ENCODE measurements around the gene EHD3.

The EHD3 gene

GRCh38 chr2:31205186-31205585, 28.8 kb upstream of the EHD3 start:
- ATAC-seq, result no peak
- TF ChIP-seq ZFP30 (CRISPR knock-in tag; IDR thresholded peaks at IDR 0.05) (no peak), RARB (CRISPR knock-in tag; IDR thresholded peaks at IDR 0.05) (no peak), ZNF565 (CRISPR knock-in tag; conservative IDR thresholded peaks at IDR 0.05; ENCODE audit: low read depth) (no peak), BACH2 (CRISPR knock-in tag; IDR thresholded peaks at IDR 0.05; ENCODE audit: borderline replicate concordance) (no peak), TCF4 (CRISPR knock-in tag; IDR thresholded peaks at IDR 0.05; ENCODE audit: borderline replicate concordance) (no peak), GLIS3 (CRISPR knock-in tag; IDR thresholded peaks at IDR 0.05) (no peak), POU6F1 (CRISPR knock-in tag; IDR thresholded peaks at IDR 0.05; ENCODE audit: borderline replicate concordance, low read depth) (no peak), TSHZ2 (CRISPR knock-in tag; IDR thresholded peaks at IDR 0.05) (no peak)

- ATAC-seq, result no peak
- TF ChIP-seq BACH2 (CRISPR knock-in tag; IDR thresholded peaks at IDR 0.05; ENCODE audit: borderline replicate concordance) (no peak), GLIS3 (CRISPR knock-in tag; IDR thresholded peaks at IDR 0.05) (no peak), ZNF8 (CRISPR knock-in tag; IDR thresholded peaks at IDR 0.05) (no peak)
Measured at GRCh38 chr2:31205613-31206012, 28.3 kb upstream of the EHD3 start.

- no peak for TF ChIP-seq ARNTL (CRISPR knock-in tag; IDR thresholded peaks at IDR 0.05; ENCODE audit: borderline replicate concordance, low read depth)
- TF ChIP-seq OSR1 (CRISPR knock-in tag; IDR thresholded peaks at IDR 0.05), result no peak
- TF ChIP-seq POU6F1 (CRISPR knock-in tag; IDR thresholded peaks at IDR 0.05; ENCODE audit: borderline replicate concordance, low read depth), result no peak
- TF ChIP-seq RARB (CRISPR knock-in tag; IDR thresholded peaks at IDR 0.05), result no peak
- TF ChIP-seq ISL1 (CRISPR knock-in tag; IDR thresholded peaks at IDR 0.05), result no peak
- TF ChIP-seq CREB5 (CRISPR knock-in tag; IDR thresholded peaks at IDR 0.05; ENCODE audit: low read depth), result no peak
- no peak for TF ChIP-seq PPARA (CRISPR knock-in tag; IDR thresholded peaks at IDR 0.05; ENCODE audit: borderline replicate concordance)
- no peak for ATAC-seq
Measured at GRCh38 chr2:31207790-31208189, 26.2 kb upstream of the EHD3 start.

GRCh38 chr2:31208240-31208639, 25.7 kb upstream of the EHD3 start:
- TF ChIP-seq PATZ1 (CRISPR knock-in tag; IDR thresholded peaks at IDR 0.05; ENCODE audit: borderline replicate concordance) (no peak), ZFP3 (CRISPR knock-in tag; IDR thresholded peaks at IDR 0.05) (no peak), RARB (CRISPR knock-in tag; IDR thresholded peaks at IDR 0.05) (no peak), PPARA (CRISPR knock-in tag; IDR thresholded peaks at IDR 0.05; ENCODE audit: borderline replicate concordance) (no peak), CSDC2 (CRISPR knock-in tag; IDR thresholded peaks at IDR 0.05) (no peak), ZNF70 (CRISPR knock-in tag; IDR thresholded peaks at IDR 0.05) (no peak), ZC3H10 (CRISPR knock-in tag; IDR thresholded peaks at IDR 0.05) (no peak), BACH2 (CRISPR knock-in tag; IDR thresholded peaks at IDR 0.05; ENCODE audit: borderline replicate concordance) (no peak), ZNF565 (CRISPR knock-in tag; conservative IDR thresholded peaks at IDR 0.05; ENCODE audit: low read depth) (no peak), ZNF8 (CRISPR knock-in tag; IDR thresholded peaks at IDR 0.05) (no peak), ESRRG (CRISPR knock-in tag; IDR thresholded peaks at IDR 0.05) (no peak), ISL1 (CRISPR knock-in tag; IDR thresholded peaks at IDR 0.05) (no peak), TCF4 (CRISPR knock-in tag; IDR thresholded peaks at IDR 0.05; ENCODE audit: borderline replicate concordance) (no peak), CSRNP3 (CRISPR knock-in tag; IDR thresholded peaks at IDR 0.05) (no peak)
- ATAC-seq, result no peak

Data from SK-N-SH treated with all-trans-retinoic acid at 6 μM for 48 hours (cell line).